GM12872 (cell line): ENCODE measurements around the gene MYO15A.

Experiments
- CTCF ChIP-seq: IDR thresholded peaks from 3 replicates; pipeline ENCODE4 v1.5.1; 2011; ENCODE audit warnings: low read depth, mild to moderate bottlenecking, low read length, moderate library complexity; ENCODE audit not compliant: insufficient read depth

Gene MYO15A

DNA sequence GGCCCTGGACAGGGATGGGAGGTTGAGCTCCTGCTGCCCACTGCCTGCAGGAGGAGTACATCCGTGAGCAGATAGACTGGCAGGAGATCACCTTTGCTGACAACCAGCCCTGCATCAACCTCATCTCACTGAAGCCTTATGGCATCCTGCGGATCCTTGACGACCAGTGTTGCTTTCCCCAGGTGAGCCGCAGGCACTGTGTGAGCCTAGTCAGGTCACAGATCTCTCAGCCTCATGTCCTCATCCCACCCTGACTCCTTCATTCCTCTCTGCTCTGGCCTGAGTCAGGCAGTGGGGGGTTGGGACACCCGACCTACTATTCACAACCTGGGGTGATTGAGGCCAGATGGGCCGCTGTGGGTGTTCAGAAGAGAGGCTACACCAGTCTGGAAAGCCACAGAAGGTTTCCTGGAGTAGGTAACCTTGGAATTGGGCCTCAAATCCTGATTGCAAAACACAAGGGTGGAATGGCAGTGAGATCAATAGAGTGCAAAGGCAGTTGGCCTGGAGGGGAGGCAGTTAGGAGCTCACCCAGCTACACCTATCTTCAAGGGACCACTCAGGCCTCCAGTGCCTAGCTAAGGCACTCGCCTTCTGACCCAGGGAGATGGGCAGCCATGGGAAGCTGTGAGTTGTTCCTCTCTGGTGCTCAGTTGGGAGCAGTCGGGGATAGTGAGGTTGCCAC is 29.7 kb downstream of the MYO15A start:
- TF ChIP-seq CTCF: no peak

- TF ChIP-seq CTCF: no peak
Observed at GRCh38 chr17:18139092-18139491, 30.5 kb downstream of the MYO15A start.

DNA sequence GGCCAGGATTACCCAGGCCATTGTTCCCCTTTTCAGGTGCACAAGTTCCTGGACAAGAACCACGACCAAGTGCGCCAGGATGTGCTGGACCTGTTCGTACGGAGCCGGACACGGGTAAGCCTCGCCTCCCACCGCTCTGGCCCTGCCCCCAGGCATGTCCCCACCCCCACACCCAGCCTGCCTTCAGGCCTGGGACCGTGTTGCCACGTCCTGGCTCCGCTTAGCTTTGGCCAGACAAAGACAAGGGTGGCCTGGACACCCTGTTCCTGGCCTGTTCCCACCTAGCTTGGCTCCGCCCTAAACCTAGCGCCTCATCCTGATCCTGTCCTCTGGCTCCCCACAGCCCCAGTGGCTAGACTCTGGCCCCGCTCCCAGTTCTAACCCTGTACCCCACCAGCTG is 30.9 kb downstream of the MYO15A start:
- TF ChIP-seq CTCF: no peak

GRCh38 chr17:18139949-18140348 is 31.4 kb downstream of the MYO15A start:
- peak; percentile 41 for TF ChIP-seq CTCF

GRCh38 chr17:18140648-18141047 is 32.1 kb downstream of the MYO15A start:
- TF ChIP-seq CTCF: no peak

DNA sequence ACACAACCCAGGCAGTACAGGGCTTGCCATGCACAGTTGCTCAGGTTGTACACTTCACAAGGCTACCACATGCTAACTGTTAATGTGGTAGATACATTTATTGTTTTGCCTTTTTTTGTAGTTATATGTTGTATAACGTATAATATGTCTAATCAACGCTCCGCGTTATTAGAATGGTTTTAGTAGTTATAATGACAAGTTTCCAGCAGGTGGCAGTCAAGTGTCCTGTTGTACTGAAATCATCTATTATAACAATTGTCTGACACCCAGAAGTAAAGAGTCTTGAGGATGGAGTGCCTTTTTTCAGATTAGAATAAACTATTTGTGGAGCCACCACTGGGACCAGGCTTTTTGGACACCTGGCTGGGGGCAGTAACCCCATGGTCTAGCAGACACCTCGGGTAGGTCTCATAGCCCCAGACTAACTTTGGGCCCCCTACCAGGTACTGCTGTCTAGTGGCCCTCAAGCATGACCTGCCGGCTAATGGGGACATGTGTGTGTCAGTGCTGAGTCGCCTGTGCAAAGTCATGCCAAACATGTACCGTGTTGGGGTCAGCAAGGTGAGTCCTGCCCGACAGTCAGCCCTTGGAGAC is 32.8 kb downstream of the MYO15A start:
- peak; percentile 53; the same call in 2 of the 3 replicates for TF ChIP-seq CTCF

- TF ChIP-seq CTCF: no peak
Observed at GRCh38 chr17:18142417-18142816, 33.9 kb downstream of the MYO15A start.
